GM21515 (cell line): Measurements from ENCODE around the gene TBX1.
"Not testable (repeated sequence)": the region's sequence is repeated elsewhere in the genome, so short reads cannot be mapped to it uniquely, and the experiment has no call there.

Experiments used
- ATAC-seq: cut with Tn5 transposase; IDR thresholded peaks from one replicate; pipeline ENCODE4 v1.9.1; 2021; ENCODE audit not compliant: unreplicated experiment

Gene TBX1

GRCh38 chr22:19723232-19723982 is 37.2 kb upstream of the TBX1 start, which contains the start of gene GP1BB:
Gene GP1BB (plus strand): TSS chr22:19723539. CDS start chr22:19723570, 31 bp downstream.
- no peak for ATAC-seq

DNA sequence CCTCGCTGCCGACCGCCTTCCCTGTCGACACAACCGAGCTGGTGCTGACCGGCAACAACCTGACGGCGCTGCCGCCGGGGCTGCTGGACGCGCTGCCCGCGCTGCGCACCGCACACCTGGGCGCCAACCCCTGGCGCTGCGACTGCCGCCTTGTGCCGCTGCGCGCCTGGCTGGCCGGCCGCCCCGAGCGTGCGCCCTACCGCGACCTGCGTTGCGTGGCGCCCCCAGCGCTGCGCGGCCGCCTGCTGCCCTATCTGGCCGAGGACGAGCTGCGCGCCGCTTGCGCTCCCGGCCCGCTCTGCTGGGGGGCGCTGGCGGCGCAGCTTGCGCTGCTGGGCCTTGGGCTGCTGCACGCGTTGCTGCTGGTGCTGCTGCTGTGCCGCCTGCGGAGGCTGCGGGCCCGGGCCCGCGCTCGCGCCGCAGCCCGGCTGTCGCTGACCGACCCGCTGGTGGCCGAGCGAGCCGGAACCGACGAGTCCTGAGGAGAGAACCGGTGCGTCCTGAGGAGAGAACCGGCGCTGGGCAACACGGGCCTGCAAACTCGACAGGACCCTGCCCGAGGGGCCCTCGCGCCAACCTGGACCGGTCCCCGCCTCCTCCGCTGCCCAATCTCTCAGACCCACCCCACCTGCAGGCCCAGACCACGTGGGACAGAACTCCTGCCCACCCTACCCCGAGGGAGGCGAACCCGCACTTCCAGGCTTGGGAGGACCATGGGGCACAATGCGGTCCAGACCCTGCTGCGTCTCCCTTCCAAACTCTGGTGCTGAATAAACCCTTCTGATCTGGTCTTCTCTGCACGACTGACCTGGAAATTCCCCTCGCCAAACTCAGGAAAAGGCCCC is 36.4 kb upstream of the TBX1 start:
- no peak for ATAC-seq

GRCh38 chr22:19724927-19725661 is 35.5 kb upstream of the TBX1 start:
- no peak for ATAC-seq

DNA sequence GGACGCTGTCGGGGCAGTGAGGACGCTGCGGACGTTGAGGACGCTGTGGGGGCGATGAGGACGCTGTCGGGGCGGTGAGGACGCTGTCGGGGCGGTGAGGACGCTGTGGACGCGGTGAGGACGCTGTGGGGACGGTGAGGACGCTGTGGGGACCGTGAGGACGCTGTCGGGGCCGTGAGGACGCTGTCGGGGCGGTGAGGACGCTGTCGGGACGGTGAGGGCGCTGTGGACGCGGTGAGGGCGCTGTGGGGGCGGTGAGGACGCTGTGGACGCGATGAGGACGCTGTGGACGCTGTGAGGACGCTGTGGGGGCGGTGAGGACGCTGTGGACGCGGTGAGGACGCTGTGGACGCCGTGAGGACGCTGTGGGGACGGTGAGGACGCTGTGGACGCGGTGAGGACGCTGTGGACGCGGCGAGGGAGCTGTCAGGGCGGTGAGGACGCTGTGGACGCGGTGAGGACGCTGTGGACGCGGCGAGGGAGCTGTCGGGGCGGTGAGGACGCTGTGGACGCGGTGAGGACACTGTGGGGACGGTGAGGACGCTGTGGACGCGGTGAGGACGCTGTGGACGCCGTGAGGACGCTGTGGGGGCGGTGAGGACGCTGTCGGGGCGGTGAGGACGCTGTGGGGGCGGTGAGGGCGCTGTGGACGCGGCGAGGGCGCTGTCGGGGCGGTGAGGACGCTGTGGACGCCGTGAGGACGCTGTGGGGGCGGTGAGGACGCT is 34.4 kb upstream of the TBX1 start:
- not testable (repeated sequence) for ATAC-seq

- no peak for ATAC-seq
Measured at GRCh38 chr22:19727310-19728150, 33.0 kb upstream of the TBX1 start.

- ATAC-seq = no peak
Measured at GRCh38 chr22:19728271-19728670, 32.3 kb upstream of the TBX1 start.

DNA sequence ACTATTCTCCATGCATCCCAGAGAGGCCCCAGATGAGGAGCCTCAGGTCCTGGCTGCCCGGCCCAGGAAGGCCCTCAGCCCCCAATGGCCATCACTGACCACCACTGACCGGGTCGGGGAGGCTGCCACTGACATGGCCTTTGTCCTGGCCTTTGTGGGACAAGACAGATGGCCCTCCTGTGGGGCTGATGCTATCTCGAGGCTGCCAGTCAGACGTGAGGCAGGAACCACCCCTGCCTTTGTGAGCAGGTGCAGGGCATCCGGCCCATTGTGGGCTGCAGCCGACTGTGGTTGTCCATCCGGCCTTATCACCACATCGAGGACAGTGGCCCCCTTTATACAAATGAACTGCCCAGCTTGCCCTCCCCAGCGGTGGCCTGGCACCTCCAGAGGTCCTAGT is 31.7 kb upstream of the TBX1 start:
- ATAC-seq = no peak

GRCh38 chr22:19729507-19729906 is 31.1 kb upstream of the TBX1 start:
- no peak for ATAC-seq

- no peak for ATAC-seq
Measured at GRCh38 chr22:19730198-19730597, 30.4 kb upstream of the TBX1 start.

- no peak for ATAC-seq
Measured at GRCh38 chr22:19730655-19731360, 29.8 kb upstream of the TBX1 start.

- no peak for ATAC-seq
Measured at GRCh38 chr22:19731361-19732135, 29.0 kb upstream of the TBX1 start.

DNA sequence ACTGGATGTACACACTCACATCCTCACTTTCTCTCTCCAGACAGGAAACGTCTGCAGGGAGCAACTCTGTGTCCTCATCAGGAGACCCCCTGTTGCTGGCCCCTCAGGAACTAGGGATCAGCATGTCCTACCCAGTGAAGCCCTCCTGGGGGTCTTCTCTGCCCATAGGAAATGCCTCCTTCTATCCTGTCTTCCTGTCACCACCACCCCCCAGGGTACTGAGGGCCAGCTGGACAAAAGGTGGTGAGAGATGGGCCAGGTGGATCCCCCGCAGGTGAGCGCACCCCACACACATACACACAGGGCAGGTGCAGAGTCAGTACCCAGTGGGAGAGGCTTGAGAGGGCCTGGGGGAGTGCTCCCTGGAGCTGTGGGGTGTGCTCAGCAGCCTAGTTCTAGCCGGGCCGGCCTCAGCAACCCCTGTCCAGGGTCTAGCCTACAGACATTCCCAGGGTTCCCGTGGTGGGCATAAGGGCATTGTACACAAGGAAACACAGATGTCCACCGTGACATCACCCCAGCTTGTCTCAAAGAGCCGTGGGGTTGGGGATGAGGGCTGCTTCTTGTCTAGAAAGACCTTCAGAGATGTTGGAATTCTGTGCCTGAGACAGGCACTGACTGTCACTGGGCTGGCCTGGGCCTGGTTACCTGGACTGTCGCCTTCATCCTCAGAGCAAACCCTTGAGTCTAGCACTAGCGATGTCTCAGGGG is 28.0 kb upstream of the TBX1 start:
- ATAC-seq = no peak

DNA sequence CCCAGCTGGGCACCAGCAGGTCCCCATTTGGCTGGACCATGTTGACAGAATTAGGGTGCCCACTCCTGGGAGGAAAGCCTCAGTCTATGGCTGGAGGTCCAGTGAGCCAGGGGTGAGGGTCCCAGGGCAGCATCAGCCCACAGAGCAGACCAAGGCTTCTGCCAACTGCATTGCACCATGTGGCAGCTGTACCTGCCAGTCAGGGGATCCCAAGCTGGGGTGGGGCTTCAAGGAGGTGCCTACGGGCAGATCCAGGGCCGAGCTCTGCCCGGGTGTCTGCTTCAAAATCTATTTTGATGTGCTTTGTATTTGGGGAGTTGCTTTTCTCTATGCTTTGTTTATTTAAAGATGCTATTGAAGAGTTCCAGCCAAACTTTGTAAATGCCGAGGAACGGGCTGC is 26.8 kb upstream of the TBX1 start:
- ATAC-seq = no peak

- no peak for ATAC-seq
Measured at GRCh38 chr22:19734163-19734562, 26.4 kb upstream of the TBX1 start.

DNA sequence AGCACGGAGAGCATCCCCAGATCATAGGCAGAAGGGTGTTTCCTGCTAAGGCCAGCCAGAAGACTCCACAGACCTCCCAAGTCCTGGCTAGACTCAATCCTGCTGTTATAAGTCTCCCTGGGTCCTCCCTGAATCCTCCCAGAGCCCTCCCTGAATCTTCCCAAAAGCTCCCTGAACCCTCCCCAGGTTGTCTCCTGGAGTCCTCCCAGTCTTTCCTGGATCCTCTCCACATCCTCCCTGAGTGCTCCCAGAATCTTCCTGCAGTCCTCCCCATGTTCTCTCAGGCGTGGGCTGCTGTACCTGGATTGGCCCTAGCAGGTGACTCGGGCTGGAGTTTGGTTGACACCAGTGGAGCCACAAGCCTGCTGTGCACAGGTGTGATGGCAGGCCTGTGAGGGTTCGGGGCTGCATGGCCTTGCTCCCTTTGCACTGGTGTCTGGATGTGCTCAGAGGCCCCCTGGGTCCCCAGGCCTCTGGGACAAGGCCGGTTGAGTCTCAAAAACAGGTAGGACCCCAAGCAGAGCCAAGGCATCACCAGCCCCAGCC is 25.7 kb upstream of the TBX1 start:
- no peak for ATAC-seq

DNA sequence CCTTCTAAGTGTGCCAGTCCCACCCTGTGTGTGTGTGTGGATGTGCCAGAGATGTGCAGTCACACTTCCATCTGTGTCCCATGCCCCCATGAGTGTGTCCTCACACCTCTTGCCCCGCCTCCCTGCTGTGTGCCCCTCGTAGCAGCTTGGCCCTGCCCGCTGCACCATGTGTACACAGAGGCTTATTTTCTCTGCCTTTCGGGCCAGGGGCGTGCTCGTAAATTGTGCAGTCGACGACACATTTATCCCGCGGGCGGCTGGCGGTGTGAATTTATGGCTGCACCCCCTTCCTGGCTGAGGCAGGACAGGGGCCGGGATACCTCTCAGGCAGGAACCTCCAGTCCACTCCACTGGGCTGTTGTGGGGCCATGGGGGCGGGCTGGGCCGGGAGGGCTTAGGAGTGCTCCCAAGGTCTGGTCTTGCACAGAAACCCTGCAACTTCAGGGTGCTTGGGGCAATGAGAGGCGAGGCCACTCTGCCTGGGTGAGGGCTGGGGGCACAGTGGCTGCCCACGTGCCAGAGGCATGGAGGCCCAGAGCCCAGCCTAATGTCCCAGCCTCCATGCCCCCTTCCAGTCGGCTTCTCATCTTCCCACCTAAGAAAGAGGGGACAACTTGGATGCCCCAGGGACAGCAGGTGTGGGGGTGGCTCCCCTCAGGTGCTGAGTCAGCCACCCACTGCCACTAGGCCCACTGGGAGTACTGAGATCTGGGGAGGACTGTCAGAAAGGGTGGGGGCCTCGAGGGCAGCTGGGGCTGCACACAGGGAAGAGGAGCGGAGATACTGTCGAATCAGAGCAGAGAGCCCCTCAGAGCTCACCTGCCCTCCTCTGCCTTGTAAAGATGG is 24.7 kb upstream of the TBX1 start:
- no peak for ATAC-seq
